ENCODE data around the gene ZIC1.
A peak's percentile ranks its signal among the peaks of the same experiment; 100 is the strongest.

The ZIC1 gene

DNA sequence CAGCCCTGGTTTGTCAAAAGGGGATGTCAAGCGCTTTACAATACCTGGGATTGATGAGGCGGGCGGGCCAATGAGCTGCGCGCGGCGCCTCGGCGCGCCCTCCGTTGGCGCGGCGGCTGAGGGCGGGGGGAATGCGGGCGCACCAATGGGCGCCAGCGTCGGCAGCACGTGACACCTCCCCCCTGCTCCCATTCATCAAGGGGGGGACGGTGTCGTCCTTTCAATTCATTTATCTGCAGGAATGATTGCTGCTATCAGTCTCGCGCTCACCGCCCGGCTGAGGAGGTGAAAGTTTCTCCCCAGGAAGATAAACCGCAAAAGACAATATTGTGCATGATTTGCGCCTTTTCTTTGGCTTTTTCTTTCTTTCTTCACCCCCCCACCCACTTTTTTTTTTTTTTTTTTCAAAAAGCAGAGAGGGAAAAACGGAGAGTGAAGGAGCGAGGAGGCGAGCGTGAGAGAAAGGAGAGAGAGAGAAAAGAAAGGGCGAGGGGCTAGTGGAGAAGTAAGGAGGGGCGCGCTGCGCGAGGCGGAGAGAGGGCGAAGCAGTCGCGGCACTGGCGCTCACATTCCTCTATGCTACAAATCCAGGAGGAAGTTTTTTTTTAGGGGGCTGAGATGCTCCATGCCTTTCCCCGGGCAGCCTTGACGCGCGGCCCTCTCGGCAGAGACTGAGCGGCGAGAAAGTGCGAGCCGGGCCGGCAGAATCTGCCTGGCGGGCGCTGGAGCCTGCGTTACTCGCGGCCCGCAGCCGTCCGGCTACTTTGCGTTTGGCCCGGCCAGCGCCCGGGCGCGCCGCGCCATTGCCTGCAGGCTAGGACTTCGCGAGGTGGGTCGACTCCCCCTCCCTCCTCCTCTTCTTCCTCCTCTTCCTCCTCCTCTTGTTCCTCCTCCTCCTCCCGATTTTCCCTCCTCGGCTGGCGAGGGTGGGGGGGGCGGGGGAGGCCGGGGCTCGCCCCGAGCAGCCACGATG is at the start of gene ZIC1:
Gene ZIC1 (plus strand): TSS at position 223 of the 973 bp plus-strand sequence. CDS start 748 bp downstream, at position 971.
- DNase-seq (ENCODE audit: low read depth in 2 of 2), result peak; percentile 76 to 77

- DNase-seq (ENCODE audit: low read depth in 2 of 2), result no peak
Measured at GRCh38 chr3:147360051-147360439, 49.1 kb upstream of the ZIC1 start.

- no peak for DNase-seq (ENCODE audit: low read depth in 2 of 2)
Measured at GRCh38 chr3:147360646-147361453, 48.3 kb upstream of the ZIC1 start.

GRCh38 chr3:147361454-147362420 is 47.4 kb upstream of the ZIC1 start:
- DNase-seq (ENCODE audit: low read depth in 2 of 2), result no peak

- no peak for DNase-seq (ENCODE audit: low read depth in 2 of 2)
Measured at GRCh38 chr3:147364771-147365170, 44.4 kb upstream of the ZIC1 start.

DNA sequence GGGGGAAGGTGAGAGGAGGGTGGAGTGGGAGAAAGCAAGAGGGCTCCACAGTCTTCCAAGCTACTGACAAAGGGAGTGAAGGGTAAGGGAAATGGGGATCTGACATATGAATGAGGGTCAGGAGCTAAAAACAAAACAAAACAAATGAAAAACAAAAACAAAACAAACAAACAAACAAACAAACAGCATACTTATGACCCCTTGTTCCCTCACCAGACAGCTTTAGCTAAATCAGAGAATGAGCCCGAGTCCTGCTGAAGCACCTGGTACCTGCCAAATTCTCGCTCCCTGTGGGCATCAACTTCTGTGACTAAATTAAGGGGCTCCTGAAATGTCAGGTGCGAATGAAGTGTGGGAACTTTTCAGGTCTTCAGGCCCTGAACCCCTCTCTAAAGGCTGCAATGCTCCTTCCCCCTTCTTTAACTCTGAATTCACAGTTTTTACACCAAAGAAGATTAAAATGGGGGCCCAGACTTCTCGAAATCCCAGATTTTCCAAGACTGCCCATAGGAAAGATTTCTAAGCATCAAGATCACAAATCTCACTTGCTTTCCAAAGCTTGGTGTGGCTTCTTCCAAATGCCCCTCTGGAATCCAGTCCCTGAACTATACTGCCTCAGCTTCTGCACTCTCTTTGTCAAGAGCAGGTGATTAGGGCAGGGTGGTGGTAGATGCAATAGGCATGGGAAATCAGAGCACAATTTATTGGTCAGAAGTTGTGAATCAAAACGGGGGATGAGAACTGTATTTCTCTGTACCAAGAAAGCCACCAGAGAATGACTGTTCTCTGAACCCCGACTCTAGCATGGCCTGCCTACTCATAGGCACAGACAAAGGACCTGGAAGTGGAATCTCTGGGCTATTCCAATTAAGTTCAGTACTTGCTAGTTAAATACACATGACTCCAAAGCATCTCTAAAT is 43.7 kb upstream of the ZIC1 start:
- no peak for DNase-seq (ENCODE audit: low read depth in 2 of 2)

DNA sequence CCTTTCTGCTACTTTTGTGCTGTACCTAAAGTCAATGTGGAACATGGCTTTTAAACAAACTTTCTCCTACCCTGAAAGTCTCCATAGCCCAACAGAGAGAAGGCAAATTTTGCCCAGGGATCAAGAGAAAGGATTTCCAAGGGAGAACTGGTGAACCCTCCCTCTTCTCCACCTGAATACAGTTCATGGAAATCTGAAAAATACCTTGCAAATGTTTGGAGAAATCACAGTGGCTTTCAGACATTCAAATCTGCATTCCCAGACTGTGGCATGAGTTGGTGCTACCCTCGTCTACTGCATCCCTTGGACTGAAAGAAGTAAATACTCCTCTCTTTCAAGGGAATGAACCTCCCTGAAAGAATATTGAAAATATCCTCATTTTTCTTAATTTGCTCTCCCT is 41.5 kb upstream of the ZIC1 start:
- DNase-seq (ENCODE audit: low read depth in 2 of 2), result no peak

DNA sequence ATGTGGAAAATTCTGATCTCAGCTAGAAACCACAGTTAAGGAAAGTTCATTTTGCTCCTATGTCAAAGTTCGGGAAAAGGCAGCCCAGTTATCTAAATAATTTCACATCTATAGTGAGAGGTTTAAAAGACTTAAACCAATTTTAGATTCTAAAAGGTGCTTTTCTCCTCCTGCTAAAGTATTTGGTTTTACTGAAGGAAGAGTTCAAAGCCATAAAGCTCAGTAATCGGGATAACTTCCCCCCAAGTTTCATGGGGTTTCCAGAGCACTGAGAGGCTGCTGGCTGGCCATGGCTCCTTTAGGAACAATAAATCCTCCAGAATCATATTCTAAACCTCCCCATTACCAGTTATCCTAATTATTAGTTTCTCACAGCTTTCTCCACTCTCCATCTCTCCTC is 41.0 kb upstream of the ZIC1 start:
- no peak for DNase-seq (ENCODE audit: low read depth in 2 of 2)

DNA sequence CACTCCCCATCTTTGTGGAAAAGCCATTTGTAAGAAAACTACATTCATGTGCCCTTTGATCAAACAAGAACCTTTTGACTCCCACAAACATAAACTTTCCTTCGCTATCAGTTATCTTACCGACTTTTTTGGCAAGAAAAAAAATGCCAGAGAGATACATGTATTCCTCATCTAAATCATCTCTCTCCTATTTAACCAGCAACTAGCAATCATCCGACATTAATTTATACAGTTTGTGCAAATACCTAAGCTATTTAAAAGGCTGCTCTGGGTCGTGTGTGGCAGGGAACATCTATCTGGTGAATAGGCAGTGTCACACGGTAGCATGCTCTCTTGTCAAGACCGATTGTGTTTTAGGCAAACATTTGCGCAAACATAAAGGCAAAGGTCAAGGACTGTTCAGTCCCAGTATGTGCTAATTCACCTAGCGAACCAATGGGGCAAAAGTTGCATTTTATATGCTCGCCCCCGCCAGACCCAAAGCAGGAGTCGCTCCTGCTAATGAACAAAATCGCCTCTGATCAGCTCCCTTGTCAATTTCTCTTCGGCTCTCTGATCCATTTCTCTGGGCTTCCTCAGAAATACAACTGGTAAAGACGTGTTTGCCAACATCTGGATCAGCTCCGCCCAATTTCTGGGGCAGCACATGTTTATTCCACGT is 40.5 kb upstream of the ZIC1 start:
- DNase-seq (ENCODE audit: low read depth in 2 of 2), result no peak

GRCh38 chr3:147369231-147369630 is 39.9 kb upstream of the ZIC1 start:
- DNase-seq (ENCODE audit: low read depth in 2 of 2), result no peak

GRCh38 chr3:147369661-147370123 is 39.5 kb upstream of the ZIC1 start:
- no peak for DNase-seq (ENCODE audit: low read depth in 2 of 2)

DNA sequence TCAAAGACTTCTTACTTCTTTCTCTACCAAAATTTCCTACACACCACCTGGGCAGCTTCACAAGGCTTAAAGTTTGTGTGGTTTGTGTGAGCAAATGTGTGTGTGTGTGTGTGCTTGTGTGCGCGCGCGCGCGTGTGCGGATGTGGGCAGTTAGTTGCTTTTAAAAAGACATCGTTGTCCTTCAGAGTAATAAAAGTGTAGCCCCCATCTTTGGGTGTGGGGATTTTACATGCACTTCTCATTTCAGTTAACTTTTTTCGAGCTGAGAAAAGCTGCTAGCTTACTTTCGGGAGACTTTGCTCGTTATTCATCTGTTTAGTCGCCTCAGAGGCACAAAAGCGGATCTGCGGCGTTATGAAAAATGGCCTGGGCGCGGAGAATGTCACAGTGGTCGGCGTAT is 38.8 kb upstream of the ZIC1 start:
- no peak for DNase-seq (ENCODE audit: low read depth in 2 of 2)

DNA sequence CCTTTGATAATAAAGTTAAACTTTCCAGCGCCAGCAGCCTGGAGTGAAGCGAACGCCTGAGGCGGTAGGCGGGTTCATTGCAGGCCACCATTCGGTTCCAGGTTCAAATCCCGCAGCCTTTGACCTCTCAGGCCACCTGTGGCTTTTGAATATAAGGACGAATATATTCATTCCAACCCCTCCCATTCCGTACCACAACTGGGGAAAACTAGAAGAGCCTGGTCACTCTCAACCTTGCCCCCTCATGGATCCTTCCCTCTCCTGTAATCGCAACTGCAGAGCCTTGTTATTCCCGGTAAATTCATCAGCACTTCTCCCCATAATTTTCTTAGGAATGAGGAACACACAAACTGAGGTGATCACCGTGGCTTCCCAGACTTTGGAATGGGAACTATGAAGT is 38.0 kb upstream of the ZIC1 start:
- no peak for DNase-seq (ENCODE audit: low read depth in 2 of 2)

DNA sequence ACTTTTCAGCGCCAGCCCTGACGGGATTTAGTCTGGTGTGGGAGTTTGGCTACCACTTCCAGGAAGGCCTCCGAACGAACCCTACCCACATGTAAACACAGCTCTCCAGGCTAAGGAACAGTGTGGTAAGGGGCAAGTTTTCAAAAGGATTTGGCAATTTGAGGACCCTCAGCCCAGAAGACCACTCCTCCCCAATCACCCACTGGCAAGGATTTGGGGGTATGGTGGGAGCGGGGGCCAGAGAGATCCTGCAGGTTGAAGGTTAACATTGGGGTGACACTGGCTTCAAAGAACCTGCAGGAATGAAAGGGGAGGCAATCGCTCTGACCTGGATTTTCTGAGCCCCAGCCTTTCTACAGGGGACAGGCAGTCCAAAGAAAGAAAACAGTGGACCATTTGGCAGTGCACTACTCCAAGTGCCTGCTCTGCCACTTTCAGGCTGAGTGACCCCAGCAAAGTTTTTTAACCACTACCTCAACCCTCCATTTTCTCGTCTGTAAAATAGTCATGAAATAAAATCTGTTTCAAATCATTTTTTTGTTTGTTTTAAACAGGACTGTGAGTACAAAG is 37.3 kb upstream of the ZIC1 start:
- no peak for DNase-seq (ENCODE audit: low read depth in 2 of 2)

- no peak for DNase-seq (ENCODE audit: low read depth in 2 of 2)
Measured at GRCh38 chr3:147372525-147373027, 36.6 kb upstream of the ZIC1 start.

DNA sequence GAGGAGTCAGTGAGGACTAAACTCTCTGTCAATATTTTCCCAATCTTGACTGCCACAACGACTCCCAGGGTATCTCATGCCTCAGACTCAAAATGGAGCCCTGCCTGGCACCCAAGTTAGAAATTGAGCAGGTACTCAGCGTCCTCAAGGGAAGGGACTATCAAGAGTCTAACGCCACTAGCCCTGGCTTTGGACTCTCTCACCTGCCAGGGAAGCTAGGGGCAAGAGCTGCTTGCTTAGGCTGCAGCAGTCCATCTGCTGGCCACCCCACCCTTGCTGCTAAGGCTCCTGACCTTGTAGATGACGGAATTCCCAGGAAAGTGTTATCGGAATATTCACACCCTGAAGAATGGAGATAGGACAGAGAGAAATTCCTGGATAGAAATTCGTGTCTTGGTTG is 35.9 kb upstream of the ZIC1 start:
- no peak for DNase-seq (ENCODE audit: low read depth in 2 of 2)

- no peak for DNase-seq (ENCODE audit: low read depth in 2 of 2)
Measured at GRCh38 chr3:147377412-147378367, 31.5 kb upstream of the ZIC1 start.

GRCh38 chr3:147379651-147380050 is 29.5 kb upstream of the ZIC1 start:
- DNase-seq (ENCODE audit: low read depth in 2 of 2), result no peak

All from fibroblast of skin of left quadriceps (primary cell).